ENCODE data around the gene GOLGA8B. TPM values are rescaled to one million over a fixed set of nuclear protein-coding genes. Genes with fewer than 3 reads are reported as not detected.
"Not testable (repeated sequence)": the region's sequence is repeated elsewhere in the genome, so short reads cannot be mapped to it uniquely, and the experiment has no call there.

GOLGA8B gene
- total RNA-seq, 1 donor from 2014 or later: 68.0 TPM

- H3K27me3 ChIP-seq; H3K27ac ChIP-seq; DNase-seq (ENCODE audit: extremely low spot score in 2 of 2); H3K9me3 ChIP-seq; intact Hi-C loops (cut with DNase I); H3K4me1 ChIP-seq; H3K4me3 ChIP-seq; H3K36me3 ChIP-seq: not testable (repeated sequence)
These were observed 29.3 kb downstream of the GOLGA8B start for GRCh38 chr15:34554126-34554525.

GRCh38 chr15:34550129-34550528, 33.3 kb downstream of the GOLGA8B start:
- H3K9me3 ChIP-seq; H3K27ac ChIP-seq; H3K4me1 ChIP-seq; H3K36me3 ChIP-seq; H3K27me3 ChIP-seq; DNase-seq (ENCODE audit: extremely low spot score in 2 of 2); H3K4me3 ChIP-seq; intact Hi-C loops (cut with DNase I): not testable (repeated sequence)

GRCh38 chr15:34549381-34549809, 34.1 kb downstream of the GOLGA8B start:
- intact Hi-C loops (cut with DNase I); H3K27me3 ChIP-seq; H3K9me3 ChIP-seq; H3K4me3 ChIP-seq; H3K4me1 ChIP-seq; DNase-seq (ENCODE audit: extremely low spot score in 2 of 2); H3K27ac ChIP-seq; H3K36me3 ChIP-seq: not testable (repeated sequence)

- H3K4me1 ChIP-seq; intact Hi-C loops (cut with DNase I); H3K4me3 ChIP-seq; H3K27ac ChIP-seq; H3K36me3 ChIP-seq; H3K27me3 ChIP-seq; H3K9me3 ChIP-seq; DNase-seq (ENCODE audit: extremely low spot score in 2 of 2): not testable (repeated sequence)
These were observed 39.4 kb downstream of the GOLGA8B start for GRCh38 chr15:34543860-34544649.

- intact Hi-C loops (cut with DNase I); H3K4me3 ChIP-seq: not testable (repeated sequence)
These were observed 47.6 kb downstream of the GOLGA8B start for GRCh38 chr15:34535857-34536256.

More at GRCh38 chr15:34535857-34536256, 47.6 kb downstream of the GOLGA8B start:
- DNase-seq (ENCODE audit: extremely low spot score in 2 of 2); H3K36me3 ChIP-seq; H3K4me1 ChIP-seq; H3K27me3 ChIP-seq; H3K9me3 ChIP-seq; H3K27ac ChIP-seq: not testable (repeated sequence)

Small RNA genes lying within 50 kb of the gene (small RNA-seq; reads per million reads assigned to genes)
- gene RF00425: not detected

Other genes starting within 250 kb of the GOLGA8B start
- gene SLC12A6, start 245.9 kb downstream of the GOLGA8B start, total RNA-seq: 73.4 TPM
- gene NOP10, start 240.5 kb downstream of the GOLGA8B start, total RNA-seq: 150 TPM
- gene NUTM1, start 240.3 kb downstream of the GOLGA8B start, total RNA-seq: not detected
- gene LPCAT4, start 216.5 kb downstream of the GOLGA8B start, total RNA-seq: 47.4 TPM
- 46.7 TPM for gene GOLGA8A, start 145.8 kb downstream of the GOLGA8B start, total RNA-seq
- gene GJD2, start 171.3 kb upstream of the GOLGA8B start, total RNA-seq: not detected
- gene ACTC1, start 211.9 kb upstream of the GOLGA8B start, total RNA-seq: 15.0 TPM